ENCODE data around the gene FAM185A. TPM values are rescaled to one million over a fixed set of nuclear protein-coding genes. Genes with fewer than 3 reads are reported as not detected.

Gene FAM185A
- total RNA-seq, 1 experiment from 2014 or later: 8.9 TPM

GRCh38 chr7:102836191-102836919, 87.6 kb downstream of the FAM185A start:
- intact Hi-C loops (cut with micrococcal nuclease; ENCODE audit: unreplicated experiment) (no loop called here), in situ Hi-C loops (cut with HindIII; ENCODE audit: low pct_unique_long_range_greater_than_20kb, low sequenced_read_pairs) (no loop called here)
- H3K4me1 ChIP-seq (ENCODE audit: control insufficient read depth, insufficient read depth, low read length): no peaks in the 10 kb centered on the region
- ATAC-seq: peak; percentile 62
- H3K36me3 ChIP-seq (ENCODE audit: control insufficient read depth, insufficient read depth, low read length): no peaks in the 10 kb centered on the region
- no peak overlapping the region for H3K27ac ChIP-seq (ENCODE audit: low read length)
- no peaks in the 10 kb centered on the region for H3K27me3 ChIP-seq (ENCODE audit: control insufficient read depth, insufficient read depth, low read length)
- H3K4me3 ChIP-seq (ENCODE audit: low read depth in 2 of 2, low read length in 2 of 2): no peak overlapping the region
- POLR2A ChIA-PET: no interaction called here
- CTCF ChIA-PET: no interaction called here
- H3K9me3 ChIP-seq (ENCODE audit: control insufficient read depth, insufficient read depth, low read depth, low read length): no peaks in the 10 kb centered on the region
- TF ChIP-seq TCF7L2 (IDR thresholded peaks at IDR 0.05; ENCODE audit: low read depth, low read length) (no peak), REST (IDR thresholded peaks at IDR 0.05; ENCODE audit: insufficient read depth in 1 of 2, low read depth in 2 of 2, low read length in 1 of 2) (no peak), CTCF (IDR thresholded peaks at IDR 0.05) (no peak), POLR2AphosphoS5 (IDR thresholded peaks at IDR 0.05; ENCODE audit: low read depth, low read length) (no peak), SIN3A (IDR thresholded peaks at IDR 0.05; ENCODE audit: borderline replicate concordance, insufficient read depth, low read depth, low read length) (no peak)
- BruUV-seq (replicated peaks): no TSS peak
- DNase-seq (ENCODE audit: low read depth, low spot score): peak; percentile 58

GRCh38 chr7:102836977-102837376, 88.2 kb downstream of the FAM185A start:
- Histone ChIP-seq H3K4me3 (ENCODE audit: low read depth in 2 of 2, low read length in 2 of 2) (no peak overlapping the region), H3K27ac (ENCODE audit: low read length) (no peak overlapping the region), H3K4me1 (ENCODE audit: control insufficient read depth, insufficient read depth, low read length) (no peaks in the 10 kb centered on the region), H3K27me3 (ENCODE audit: control insufficient read depth, insufficient read depth, low read length) (no peaks in the 10 kb centered on the region), H3K36me3 (ENCODE audit: control insufficient read depth, insufficient read depth, low read length) (no peaks in the 10 kb centered on the region), H3K9me3 (ENCODE audit: control insufficient read depth, insufficient read depth, low read depth, low read length) (no peaks in the 10 kb centered on the region)
- in situ Hi-C loops (cut with HindIII; ENCODE audit: low pct_unique_long_range_greater_than_20kb, low sequenced_read_pairs): no loop called here
- intact Hi-C loops (cut with micrococcal nuclease; ENCODE audit: unreplicated experiment): no loop called here
- DNase-seq (ENCODE audit: low read depth, low spot score) (no peak), ATAC-seq (no peak)
- POLR2A ChIA-PET: no interaction called here
- CTCF ChIA-PET: no interaction called here
- TF ChIP-seq SIN3A (IDR thresholded peaks at IDR 0.05; ENCODE audit: borderline replicate concordance, insufficient read depth, low read depth, low read length) (no peak), POLR2AphosphoS5 (IDR thresholded peaks at IDR 0.05; ENCODE audit: low read depth, low read length) (no peak), REST (IDR thresholded peaks at IDR 0.05; ENCODE audit: insufficient read depth in 1 of 2, low read depth in 2 of 2, low read length in 1 of 2) (no peak), TCF7L2 (IDR thresholded peaks at IDR 0.05; ENCODE audit: low read depth, low read length) (no peak), CTCF (IDR thresholded peaks at IDR 0.05) (no peak)
- no TSS peak for BruUV-seq (replicated peaks)

Data from Panc1 (cell line).